ENCODE data around the gene ZNF30.
A peak's percentile ranks its signal among the peaks of the same experiment; 100 is the strongest.
"Not testable (repeated sequence)": the region's sequence is repeated elsewhere in the genome, so short reads cannot be mapped to it uniquely, and the experiment has no call there.

ZNF30 gene

DNA sequence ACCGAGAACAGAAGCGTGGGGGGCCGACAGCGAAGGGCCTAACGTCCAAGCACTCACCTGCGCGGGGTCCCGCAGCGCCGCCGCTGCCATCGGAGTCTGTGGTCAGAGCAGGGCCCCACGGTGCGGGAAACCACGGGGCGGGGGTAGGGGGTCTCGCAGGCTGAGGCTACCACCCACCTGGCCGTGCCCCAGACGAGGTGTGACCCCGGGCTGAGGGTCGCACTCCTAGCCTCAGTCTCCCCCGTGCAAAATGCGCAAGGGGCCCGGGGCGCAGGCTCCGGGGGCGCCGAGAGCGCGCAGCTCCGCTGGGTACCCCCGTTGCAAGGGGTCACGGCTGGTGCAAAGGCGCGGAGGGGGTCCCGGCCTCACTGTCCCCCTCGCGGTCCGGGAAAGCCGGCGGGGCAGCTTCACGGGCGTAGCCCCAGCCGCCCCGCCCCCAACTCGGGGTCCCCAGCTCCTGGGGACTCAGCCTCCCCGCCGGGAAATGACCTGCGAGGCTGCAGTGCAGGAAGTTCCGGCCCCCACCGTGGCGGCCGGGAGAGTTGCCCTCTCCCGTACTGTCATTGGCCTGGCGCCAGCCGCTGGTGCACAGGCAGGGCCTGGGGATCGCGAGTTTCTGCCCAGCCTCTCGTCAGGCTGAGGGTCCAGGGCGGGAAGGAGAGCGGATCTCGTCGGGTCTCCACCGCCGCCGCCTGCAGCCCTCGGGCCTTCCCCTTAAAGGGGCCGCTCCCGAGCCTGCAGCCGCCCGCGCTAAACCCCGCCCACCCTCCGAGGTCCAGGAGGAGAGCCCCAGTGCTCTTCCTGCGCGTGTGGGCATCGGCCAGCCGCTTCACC lies 37.1 kb downstream of the ZNF30 start, which contains the start of gene ZNF792:
TSS of gene ZNF792 (minus strand) at position 657 of the 834 bp plus-strand sequence. CDS start at position 90, 567 bp downstream.
- TF ChIP-seq, protein P1, sequence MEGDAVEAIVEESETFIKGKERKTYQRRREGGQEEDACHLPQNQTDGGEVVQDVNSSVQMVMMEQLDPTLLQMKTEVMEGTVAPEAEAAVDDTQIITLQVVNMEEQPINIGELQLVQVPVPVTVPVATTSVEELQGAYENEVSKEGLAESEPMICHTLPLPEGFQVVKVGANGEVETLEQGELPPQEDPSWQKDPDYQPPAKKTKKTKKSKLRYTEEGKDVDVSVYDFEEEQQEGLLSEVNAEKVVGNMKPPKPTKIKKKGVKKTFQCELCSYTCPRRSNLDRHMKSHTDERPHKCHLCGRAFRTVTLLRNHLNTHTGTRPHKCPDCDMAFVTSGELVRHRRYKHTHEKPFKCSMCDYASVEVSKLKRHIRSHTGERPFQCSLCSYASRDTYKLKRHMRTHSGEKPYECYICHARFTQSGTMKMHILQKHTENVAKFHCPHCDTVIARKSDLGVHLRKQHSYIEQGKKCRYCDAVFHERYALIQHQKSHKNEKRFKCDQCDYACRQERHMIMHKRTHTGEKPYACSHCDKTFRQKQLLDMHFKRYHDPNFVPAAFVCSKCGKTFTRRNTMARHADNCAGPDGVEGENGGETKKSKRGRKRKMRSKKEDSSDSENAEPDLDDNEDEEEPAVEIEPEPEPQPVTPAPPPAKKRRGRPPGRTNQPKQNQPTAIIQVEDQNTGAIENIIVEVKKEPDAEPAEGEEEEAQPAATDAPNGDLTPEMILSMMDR (conservative IDR thresholded peaks at IDR 0.05; ENCODE audit: control insufficient read depth, insufficient read depth, low read depth, low read length) = no peak
- peak within 1 kb of the TSS; percentile 65 for H3K4me3 ChIP-seq (ENCODE audit: control insufficient read depth, low read depth, low read length)
- peak; percentile 18 for DNase-seq (ENCODE audit: low read depth)

DNA sequence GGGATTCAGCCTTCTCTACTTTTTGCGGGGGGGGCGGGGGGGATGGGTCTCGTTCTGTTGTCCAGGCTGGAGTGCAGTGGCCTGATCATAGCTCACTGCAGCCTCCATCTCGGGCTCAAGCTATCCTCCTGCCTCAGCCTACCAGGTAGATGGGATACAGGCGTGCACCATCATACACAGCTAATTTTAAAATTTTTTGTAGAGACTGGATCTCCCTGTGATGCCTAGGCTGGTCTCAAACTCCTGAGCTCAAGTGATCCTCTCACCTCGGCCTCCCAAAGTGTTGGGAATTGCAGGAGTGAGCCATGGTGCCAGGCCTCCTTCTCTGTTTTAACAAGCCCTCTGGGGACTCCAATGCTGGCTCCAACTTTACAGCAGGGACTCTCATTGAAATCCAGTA lies 37.9 kb downstream of the ZNF30 start:
- H3K4me3 ChIP-seq (ENCODE audit: control insufficient read depth, low read depth, low read length) = no peak overlapping the region
- TF ChIP-seq, protein P1 (conservative IDR thresholded peaks at IDR 0.05; ENCODE audit: control insufficient read depth, insufficient read depth, low read depth, low read length) = no peak
- no peak for DNase-seq (ENCODE audit: low read depth)

- DNase-seq (ENCODE audit: low read depth); H3K4me3 ChIP-seq (ENCODE audit: control insufficient read depth, low read depth, low read length): not testable (repeated sequence)
Observed at GRCh38 chr19:34965505-34965904, 38.8 kb downstream of the ZNF30 start.

DNA sequence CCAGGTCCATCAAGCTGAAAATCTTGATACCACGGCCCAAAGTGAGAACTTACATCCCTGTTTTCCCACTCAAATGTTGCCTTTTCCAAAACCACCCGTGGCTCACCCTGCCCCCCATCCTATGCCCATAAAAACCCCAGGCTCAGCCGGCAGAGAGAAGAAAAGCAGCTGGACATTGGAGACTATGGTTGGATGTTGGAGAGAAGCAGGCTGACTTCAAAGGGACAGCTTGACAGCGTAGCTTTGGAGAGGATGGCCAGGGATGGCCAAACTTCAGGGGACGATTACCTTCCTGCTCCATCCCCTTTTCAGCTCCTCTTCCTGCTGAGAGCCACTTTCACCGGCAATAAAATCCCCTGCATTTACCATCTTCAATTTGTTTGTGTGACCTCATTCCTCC lies 40.8 kb downstream of the ZNF30 start:
- no peak overlapping the region for H3K4me3 ChIP-seq (ENCODE audit: control insufficient read depth, low read depth, low read length)
- DNase-seq (ENCODE audit: low read depth) = no peak
- TF ChIP-seq, protein P1 (conservative IDR thresholded peaks at IDR 0.05; ENCODE audit: control insufficient read depth, insufficient read depth, low read depth, low read length) = no peak

DNA sequence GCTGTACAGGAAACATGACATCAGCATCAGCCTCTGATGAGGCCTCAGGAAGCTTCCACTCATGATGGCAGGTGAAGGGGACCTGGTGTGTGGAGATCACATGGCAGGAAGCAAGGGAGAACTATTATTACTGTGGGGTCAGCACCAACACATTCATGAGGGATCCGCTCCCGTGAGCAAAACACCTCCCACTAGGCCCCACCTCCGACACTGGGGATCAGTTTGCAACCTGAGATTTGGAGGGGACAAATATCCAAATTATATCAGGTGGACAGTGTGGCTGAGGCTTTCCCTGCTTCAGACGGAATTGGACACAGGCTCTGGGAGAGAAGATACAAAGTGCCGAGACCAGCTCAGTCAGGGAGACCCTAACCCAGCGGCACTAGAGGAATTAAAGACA lies 43.0 kb downstream of the ZNF30 start:
- no peak for DNase-seq (ENCODE audit: low read depth)
- TF ChIP-seq, protein P1 (conservative IDR thresholded peaks at IDR 0.05; ENCODE audit: control insufficient read depth, insufficient read depth, low read depth, low read length) = no peak
- H3K4me3 ChIP-seq (ENCODE audit: control insufficient read depth, low read depth, low read length) = no peak overlapping the region

DNA sequence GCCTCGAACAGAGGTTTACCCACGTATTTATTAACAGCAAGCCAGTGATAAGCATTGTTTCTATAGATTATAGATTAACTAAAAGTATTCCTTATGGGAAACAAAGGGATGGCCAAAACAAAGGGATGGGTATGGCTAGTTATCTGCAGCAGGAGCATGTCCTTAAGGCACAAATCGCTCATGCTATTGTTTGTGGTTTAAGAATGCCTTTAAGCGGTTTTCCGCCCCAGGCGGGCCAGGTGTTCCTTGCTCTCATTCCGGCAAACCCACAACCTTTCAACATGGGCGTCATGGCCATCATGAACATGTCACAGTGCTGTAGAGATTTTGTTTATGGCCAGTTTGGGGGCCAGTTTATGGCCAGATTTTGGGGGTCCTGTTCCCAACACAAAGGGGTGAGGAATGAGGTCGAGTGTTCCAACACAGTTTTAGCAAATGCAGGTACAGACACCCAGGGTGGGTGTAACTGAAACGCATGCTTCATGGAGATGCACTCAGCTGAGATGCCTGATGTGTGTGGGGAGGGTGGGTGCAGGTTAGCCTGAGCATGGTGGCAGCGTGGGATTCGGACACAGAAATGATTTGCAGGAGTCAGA lies 43.6 kb downstream of the ZNF30 start:
- DNase-seq (ENCODE audit: low read depth); H3K4me3 ChIP-seq (ENCODE audit: control insufficient read depth, low read depth, low read length): not testable (repeated sequence)

DNA sequence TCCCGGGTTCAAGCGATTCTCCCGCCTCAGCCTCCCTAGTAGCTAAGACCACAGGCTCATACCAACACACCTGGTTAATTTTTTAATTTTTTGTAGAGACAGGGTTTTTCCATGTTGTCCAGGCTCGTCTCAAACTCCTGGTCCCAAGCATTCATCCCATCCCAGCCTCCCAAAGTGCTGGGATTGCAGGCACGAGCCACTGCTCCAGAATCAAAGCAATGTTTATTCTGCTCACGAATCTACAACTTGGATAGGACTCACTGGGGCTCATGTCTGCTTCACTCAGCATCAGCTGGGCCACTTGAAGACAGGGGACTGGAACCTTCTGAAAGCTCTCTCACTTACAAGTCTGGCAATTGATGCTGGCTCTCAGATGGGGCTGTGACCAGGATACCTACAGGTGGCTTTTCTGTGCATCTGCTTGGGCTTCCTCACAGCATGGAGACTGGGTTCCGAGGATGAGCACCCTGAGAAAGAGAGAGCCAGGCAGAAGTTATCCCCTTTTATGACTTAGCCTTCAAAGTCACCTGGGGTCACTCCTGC lies 45.5 kb downstream of the ZNF30 start:
- DNase-seq (ENCODE audit: low read depth) = no peak
- H3K4me3 ChIP-seq (ENCODE audit: control insufficient read depth, low read depth, low read length) = no peak overlapping the region
- TF ChIP-seq, protein P1 (conservative IDR thresholded peaks at IDR 0.05; ENCODE audit: control insufficient read depth, insufficient read depth, low read depth, low read length) = no peak
